H9 (cell line): Measurements from ENCODE around the gene RGP1. TPM values are rescaled to one million over a fixed set of nuclear protein-coding genes. Genes with fewer than 3 reads are reported as not detected.

Experiments used
- DNase-seq: peaks from one replicate; pipeline ENCODE4 v3.0.0-alpha.2; 2017
- H2AFZ ChIP-seq: one replicate; pipeline ENCODE4 v1.6.1; 2013; ENCODE audit warnings: mild to moderate bottlenecking, low read length, control low read depth, moderate library complexity
- H2AK5ac ChIP-seq: 2 replicates; pipeline ENCODE4 v1.6.1; 2013; ENCODE audit warnings: low read length, control low read depth, mixed read lengths; ENCODE audit not compliant: insufficient read length
- H2BK120ac ChIP-seq: one replicate; pipeline ENCODE4 v1.6.1; 2013; ENCODE audit warnings: low read depth, mild to moderate bottlenecking, low read length, control low read depth, inconsistent platforms; ENCODE audit not compliant: poor library complexity, severe bottlenecking
- H2BK12ac ChIP-seq: 2 replicates; pipeline ENCODE4 v1.6.1; 2013; ENCODE audit warnings: low read length, control low read depth, mixed read lengths, low read depth; ENCODE audit not compliant: insufficient read length
- H2BK15ac ChIP-seq: 2 replicates; pipeline ENCODE4 v1.6.1; 2013; ENCODE audit warnings: low read depth, low read length, control low read depth
- H2BK20ac ChIP-seq: one replicate; pipeline ENCODE4 v1.6.1; 2013; ENCODE audit warnings: low read depth, mild to moderate bottlenecking, low read length, control low read depth, inconsistent platforms; ENCODE audit not compliant: poor library complexity, severe bottlenecking
- H2BK5ac ChIP-seq: 2 replicates; pipeline ENCODE4 v1.6.1; 2013; ENCODE audit warnings: low read length, control low read depth, mixed read lengths; ENCODE audit not compliant: insufficient read length
- H3K14ac ChIP-seq: 2 replicates; pipeline ENCODE4 v1.6.1; 2013; ENCODE audit warnings: low read length, control low read depth; ENCODE audit not compliant: insufficient read depth
- H3K18ac ChIP-seq: 2 replicates; pipeline ENCODE4 v1.6.1; 2013; ENCODE audit warnings: low read depth, mild to moderate bottlenecking, mixed read lengths, low read length, control low read depth; ENCODE audit not compliant: insufficient read length
- H3K23ac ChIP-seq: 2 replicates; pipeline ENCODE4 v1.6.1; 2013; ENCODE audit warnings: low read length, control low read depth, mixed read lengths, low read depth; ENCODE audit not compliant: insufficient read length
- H3K23me2 ChIP-seq: 2 replicates; pipeline ENCODE4 v1.6.1; 2013; ENCODE audit warnings: low read depth, mild to moderate bottlenecking, mixed read lengths, low read length, control low read depth; ENCODE audit not compliant: insufficient read length, poor library complexity, severe bottlenecking
- H3K27ac ChIP-seq: 2 replicates; pipeline ENCODE4 v1.5.1; 2013; ENCODE audit warnings: low read length, control low read depth, mixed read lengths, low read depth; ENCODE audit not compliant: insufficient read length
- H3K27me3 ChIP-seq: 2 replicates; pipeline ENCODE4 v1.6.1; 2013; ENCODE audit warnings: low read length, control low read depth, inconsistent platforms; ENCODE audit not compliant: insufficient read depth
- H3K4ac ChIP-seq: 2 replicates; pipeline ENCODE4 v1.6.1; 2013; ENCODE audit warnings: low read depth, mild to moderate bottlenecking, control low read depth, inconsistent platforms, low read length, moderate library complexity
- H3K4me1 ChIP-seq: 2 replicates; pipeline ENCODE4 v1.6.1; 2013; ENCODE audit warnings: low read length, control low read depth, inconsistent platforms; ENCODE audit not compliant: insufficient read depth
- H3K4me2 ChIP-seq: 2 replicates; pipeline ENCODE4 v1.6.1; 2013; ENCODE audit warnings: low read length, control low read depth, mixed read lengths; ENCODE audit not compliant: insufficient read length, insufficient read depth
- H3K56ac ChIP-seq: 2 replicates; pipeline ENCODE4 v1.6.1; 2013; ENCODE audit warnings: low read depth, mild to moderate bottlenecking, mixed read lengths, low read length, control low read depth; ENCODE audit not compliant: insufficient read length
- H3K79me1 ChIP-seq: 2 replicates; pipeline ENCODE4 v1.6.1; 2013; ENCODE audit warnings: low read depth, mild to moderate bottlenecking, moderate library complexity, low read length, control low read depth, inconsistent platforms; ENCODE audit not compliant: insufficient read depth, poor library complexity, severe bottlenecking
- H3K79me2 ChIP-seq: 2 replicates; pipeline ENCODE4 v1.6.1; 2013; ENCODE audit warnings: low read length, control low read depth, inconsistent platforms; ENCODE audit not compliant: insufficient read depth
- H3K9ac ChIP-seq: 2 replicates; pipeline ENCODE4 v1.6.1; 2013; ENCODE audit warnings: low read length, control low read depth, mixed read lengths; ENCODE audit not compliant: insufficient read length; ENCODE audit errors: extremely low read depth
- H3K9me3 ChIP-seq: one replicate; pipeline ENCODE4 v1.6.1; 2013; ENCODE audit warnings: low read depth, low read length, inconsistent platforms; ENCODE audit not compliant: control insufficient read depth
- H3T11ph ChIP-seq: one replicate; pipeline ENCODE4 v1.6.1; 2013; ENCODE audit warnings: mild to moderate bottlenecking, low read length, control low read depth, inconsistent platforms
- H4K20me1 ChIP-seq: one replicate; pipeline ENCODE4 v1.6.1; 2013; ENCODE audit not compliant: control insufficient read depth, insufficient read length, insufficient read depth
- H4K5ac ChIP-seq: 2 replicates; pipeline ENCODE4 v1.6.1; 2013; ENCODE audit warnings: low read depth, mild to moderate bottlenecking, mixed read lengths, low read length, control low read depth; ENCODE audit not compliant: insufficient read length
- H4K8ac ChIP-seq: replicated peaks from 2 replicates; pipeline ENCODE4 v1.6.1; 2013; ENCODE audit warnings: low read length, control low read depth, mixed read lengths, low read depth; ENCODE audit not compliant: insufficient read length
- H4K91ac ChIP-seq: 2 replicates; pipeline ENCODE4 v1.6.1; 2013; ENCODE audit warnings: low read depth, mild to moderate bottlenecking, moderate library complexity, mixed read lengths, low read length, control low read depth; ENCODE audit not compliant: insufficient read length
- H3K27ac Mint-ChIP-seq, 3 experiments: 2 replicates in 2 of 3; 3 replicates in 1 of 3; pipeline ENCODE4 v1.8.0; 2020 to 2021; ENCODE audit warnings: mixed read lengths in 3 of 3, mild to moderate bottlenecking in 1 of 3, moderate library complexity in 1 of 3
- H3K27me3 Mint-ChIP-seq: 2 replicates; pipeline ENCODE4 v1.8.0; 2021; ENCODE audit warnings: low read depth, mild to moderate bottlenecking, moderate library complexity, mixed read lengths
- H3K36me3 Mint-ChIP-seq, 3 experiments: 2 replicates in 2 of 3; 3 replicates in 1 of 3; pipeline ENCODE4 v1.8.0; 2020 to 2021; ENCODE audit warnings: low read depth in 3 of 3, mixed read lengths in 3 of 3; ENCODE audit not compliant: insufficient read depth in 1 of 3
- H3K4me1 Mint-ChIP-seq, 2 experiments: 2 replicates each; pipeline ENCODE4 v1.8.0; 2020; ENCODE audit warnings: mixed read lengths in 2 of 2
- H3K4me3 Mint-ChIP-seq, 2 experiments: 2 replicates in 1 of 2; 3 replicates in 1 of 2; pipeline ENCODE4 v1.8.0; 2020 to 2021; ENCODE audit warnings: mild to moderate bottlenecking in 2 of 2, mixed read lengths in 2 of 2, moderate library complexity in 1 of 2
- H3K9me3 Mint-ChIP-seq, 2 experiments: 2 replicates in 1 of 2; 3 replicates in 1 of 2; pipeline ENCODE4 v1.8.0; 2020; ENCODE audit warnings: mild to moderate bottlenecking in 2 of 2, mixed read lengths in 2 of 2, moderate library complexity in 1 of 2
- CTCF ChIP-seq: fragments of 200-600 bp; sonication (generic); conservative IDR thresholded peaks from 3 replicates; pipeline ENCODE4 v1.8.0; 2021; ENCODE audit warnings: antibody characterized with exemption, mild to moderate bottlenecking
- WGBS: extraction: QIAGEN DNeasy Blood & Tissue Kit; methylation state at CpG from one replicate; pipeline ENCODE4 v1.1.7; 2013; ENCODE audit warnings: missing lambda C conversion rate, low lambda C conversion rate, mixed read lengths; ENCODE audit not compliant: insufficient read length; ENCODE audit errors: extremely low coverage; 5-methylcytosine and 5-hydroxymethylcytosine counted together
- total RNA-seq: library from RNA; stranded (reverse); gene quantifications from 2 replicates; pipeline ENCODE4 v1.2.1, GENCODE V29; 2021

Gene RGP1
- total RNA-seq, 1 experiment from 2014 or later, result 25.7 TPM

- Mint-ChIP-seq H3K9me3 (no peaks in the 10 kb centered on the region), H3K4me1 (peaks cover 5% of the 10 kb centered on the region in 2 experiments), H3K27ac (no peak overlapping the region; a peak in 1 of 7 replicates), H3K36me3 (peaks cover 39 to 88% (median 81%) of the 10 kb centered on the region in 3 experiments), H3K27me3 (no peaks in the 10 kb centered on the region; the same call in 1 of the 2 replicates), H3K4me3 (no peak overlapping the region; a peak in 1 of 5 replicates)
- Histone ChIP-seq H3K23me2 (no peaks in the 10 kb centered on the region), H2BK20ac (no peak overlapping the region), H3K4me1 (no peaks in the 10 kb centered on the region), H4K8ac (no peak overlapping the region), H2BK120ac (no peak overlapping the region), H2AK5ac (no peak overlapping the region), H4K20me1 (no peaks in the 10 kb centered on the region), H3K79me2 (no peaks in the 10 kb centered on the region), H3K79me1 (no peaks in the 10 kb centered on the region), H3K18ac (no peak overlapping the region), H3K56ac (no peak overlapping the region), H4K5ac (no peak overlapping the region), H2BK15ac (no peak overlapping the region), H3K4me2 (no peak overlapping the region), H3T11ph (no peak overlapping the region), H2BK12ac (no peak overlapping the region), H3K27me3 (no peaks in the 10 kb centered on the region), H3K4ac (no peak overlapping the region), H3K14ac (no peak overlapping the region), H3K9me3 (no peaks in the 10 kb centered on the region), H2AFZ (no peak overlapping the region), H4K91ac (no peak overlapping the region), H3K27ac (no peak overlapping the region), H3K9ac (no peak overlapping the region), H2BK5ac (no peak overlapping the region), H3K23ac (no peak overlapping the region)
- no CpG with 5 or more reads among the region's 4 CpGs for WGBS
- no peak for DNase-seq
- TF ChIP-seq CTCF, result no peak
Observed at GRCh38 chr9:35738186-35738585, 10.9 kb upstream of the RGP1 start.
